ENCODE results near the gene CADPS2. TPM values are rescaled to one million over a fixed set of nuclear protein-coding genes. Genes with fewer than 3 reads are reported as not detected.

Gene CADPS2
- total and polyA plus RNA-seq, 2 of the 4 experiments (the other 2 are of a cell fraction): 0.10 to 0.54 TPM

GRCh38 chr7:122487131-122487530 lies 399.1 kb downstream of the CADPS2 start:
- no peak for DNase-seq
- BruUV-seq (replicated peaks): no TSS peak
- H4K5ac ChIP-seq (ENCODE audit: low read depth, low read length): no peak overlapping the region

More at GRCh38 chr7:122487131-122487530, 399.1 kb downstream of the CADPS2 start:
- dilution Hi-C loops (cut with HindIII; ENCODE audit: low sequenced_read_pairs, unreplicated experiment) (no loop called here), in situ Hi-C loops (cut with MboI; ENCODE audit: low sequenced_read_pairs) (no loop called here), intact Hi-C loops (cut with micrococcal nuclease) (no loop called here)
- H3K18ac ChIP-seq (ENCODE audit: low read depth, low read length): no peak overlapping the region
- no peak overlapping the region for H3K27ac ChIP-seq (ENCODE audit: insufficient read depth, low read length)
- ChIA-PET CTCF (no interaction called here), POLR2A (ENCODE audit: unreplicated experiment) (no interaction called here)
- TF ChIP-seq MXI1 (IDR thresholded peaks at IDR 0.05; ENCODE audit: borderline replicate concordance, low read depth, low read length) (no peak), RCOR1 (IDR thresholded peaks at IDR 0.05; ENCODE audit: insufficient replicate concordance, low read length) (no peak), RAD21 (IDR thresholded peaks at IDR 0.05; ENCODE audit: low read length) (no peak), CHD1 (IDR thresholded peaks at IDR 0.05; ENCODE audit: low read depth, low read length) (no peak), USF2 (IDR thresholded peaks at IDR 0.05; ENCODE audit: low read depth, low read length) (no peak), POLR2A (IDR thresholded peaks at IDR 0.05; ENCODE audit: low read depth, low read length) (no peak), ELK1 (IDR thresholded peaks at IDR 0.05; ENCODE audit: borderline replicate concordance, low read depth, low read length) (no peak), CEBPB (IDR thresholded peaks at IDR 0.05; ENCODE audit: low read depth, low read length) (no peak), NFE2L2 (IDR thresholded peaks at IDR 0.05; ENCODE audit: low read depth, low read length) (no peak), CTCF (conservative IDR thresholded peaks at IDR 0.05; ENCODE audit: low read depth, low read length) (no peak), SMC3 (IDR thresholded peaks at IDR 0.05; ENCODE audit: low read depth, low read length) (no peak), BHLHE40 (IDR thresholded peaks at IDR 0.05; ENCODE audit: low read depth, low read length) (no peak), FOS (IDR thresholded peaks at IDR 0.05; ENCODE audit: low read depth, low read length) (no peak), MAFK (IDR thresholded peaks at IDR 0.05; ENCODE audit: low read depth, low read length) (no peak), RFX5 (IDR thresholded peaks at IDR 0.05; ENCODE audit: low read depth, low read length) (no peak), MAZ (IDR thresholded peaks at IDR 0.05; ENCODE audit: borderline replicate concordance, low read depth, low read length) (no peak)
- no peak overlapping the region for H2BK5ac ChIP-seq (ENCODE audit: low read depth, low read length, poor library complexity, severe bottlenecking)
- ATAC-seq (ENCODE audit: low read depth): no peak
- H3K27me3 ChIP-seq (ENCODE audit: control insufficient read depth, insufficient read depth, low read length): no peaks in the 10 kb centered on the region
- no peaks in the 10 kb centered on the region for H3K4me1 ChIP-seq (ENCODE audit: control insufficient read depth, insufficient read depth, low read length)
- no peak overlapping the region for H2BK120ac ChIP-seq (ENCODE audit: low read depth, low read length)
- H3K4ac ChIP-seq (ENCODE audit: low read depth, low read length): no peak overlapping the region
- H3K36me3 ChIP-seq (ENCODE audit: control insufficient read depth, insufficient read depth, low read length): no peaks in the 10 kb centered on the region
- no peak overlapping the region for H2BK20ac ChIP-seq (ENCODE audit: low read depth, low read length)
- H3K4me2 ChIP-seq (ENCODE audit: low read depth, low read length): no peak overlapping the region
- no peaks in the 10 kb centered on the region for H4K20me1 ChIP-seq (ENCODE audit: insufficient read depth, low read length)
- H2AK9ac ChIP-seq (replicated peaks; ENCODE audit: low read depth, low read length, poor library complexity): no peak overlapping the region
- H3K9ac ChIP-seq (ENCODE audit: low read depth, low read length): no peak overlapping the region
- 55% methylated on average over 2 of the region's 5 CpGs; no CpG with 5 or more reads in 1 of the 2 experiments for WGBS, 2 experiments (ENCODE audit: extremely low coverage in 2 of 2, insufficient read length in 1 of 2)
- no peak overlapping the region for H4K8ac ChIP-seq (ENCODE audit: low read depth in 2 of 2, low read length in 2 of 2)
- H2AK5ac ChIP-seq (ENCODE audit: low read depth, low read length): no peak overlapping the region
- H3K56ac ChIP-seq (ENCODE audit: extremely low read depth, insufficient read depth, low read length): no peak overlapping the region
- H3K9me3 ChIP-seq (ENCODE audit: control insufficient read depth, insufficient read depth, low read length): no peaks in the 10 kb centered on the region
- no peak overlapping the region for H4K91ac ChIP-seq (ENCODE audit: insufficient read depth, low read depth, low read length)
- H3K14ac ChIP-seq (replicated peaks; ENCODE audit: low read depth, low read length): no peak overlapping the region
- no peak overlapping the region for H2AFZ ChIP-seq (replicated peaks; ENCODE audit: low read length, poor library complexity)
- H3K4me3 ChIP-seq (ENCODE audit: insufficient read depth, low read depth, low read length): no peak overlapping the region
- H3K9me1 ChIP-seq (ENCODE audit: insufficient read depth, low read length): no peaks in the 10 kb centered on the region
- no peak overlapping the region for H3K23ac ChIP-seq (ENCODE audit: low read depth, low read length)
- H3K79me1 ChIP-seq (ENCODE audit: low read depth in 1 of 2, low read length in 2 of 2): no peaks in the 10 kb centered on the region
- H2BK15ac ChIP-seq (ENCODE audit: low read depth, low read length): no peak overlapping the region
